SH-SY5Y (cell line): ENCODE data around the gene PPP3R1.

Experiments
- GATA2 ChIP-seq: IDR thresholded peaks from 2 replicates; pipeline ENCODE4 v1.6.1; 2011; ENCODE audit warnings: mild to moderate bottlenecking, low read depth, low read length
- GATA3 ChIP-seq: IDR thresholded peaks from 2 replicates; pipeline ENCODE4 v1.6.1; 2011; ENCODE audit warnings: low read depth, mild to moderate bottlenecking, low read length, moderate library complexity

GRCh38 chr2:68195096-68195495 is 57.2 kb downstream of the PPP3R1 start:
- TF ChIP-seq GATA2 (no peak), GATA3 (no peak)
